Measurements from ENCODE around the gene CHAT. TPM values are rescaled to one million over a fixed set of nuclear protein-coding genes. Genes with fewer than 3 reads are reported as not detected.

CHAT gene
- total RNA-seq, 2 experiments from 2014 or later: not detected

DNA sequence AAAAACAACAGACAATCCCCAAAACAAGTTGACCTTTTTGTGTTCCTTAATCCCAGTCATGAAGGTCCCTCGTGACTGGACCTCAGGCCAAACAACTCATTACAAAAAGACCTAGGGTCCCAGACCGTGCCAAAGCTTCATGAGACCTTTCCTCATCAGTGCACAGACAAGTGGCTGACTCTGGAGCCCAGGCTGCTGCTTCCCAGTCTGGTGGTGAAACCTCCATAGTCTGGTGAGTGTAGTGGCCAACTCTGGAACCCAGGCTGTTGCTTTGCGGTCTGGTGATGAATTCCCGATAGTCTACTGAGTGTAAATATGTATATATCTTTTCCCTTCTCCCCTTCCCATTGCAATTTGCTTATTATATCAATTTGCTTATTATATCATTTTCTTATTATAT, 25.9 kb upstream of the CHAT start:
- H4K20me1 ChIP-seq (ENCODE audit: insufficient read depth, low read length): no peaks in the 10 kb centered on the region
- ChIA-PET CTCF (ENCODE audit: unreplicated experiment) (no interaction called here), POLR2A (no interaction called here)
- no peak for DNase-seq (ENCODE audit: low spot score)
- H3K4me3 ChIP-seq (ENCODE audit: low read depth, low read length, poor library complexity, severe bottlenecking): no peak overlapping the region
- no peaks in the 10 kb centered on the region for H3K4me1 ChIP-seq (ENCODE audit: insufficient read depth, low read length, poor library complexity, severe bottlenecking)
- no peak for TF ChIP-seq EZH2phosphoT487 (IDR thresholded peaks at IDR 0.05; ENCODE audit: borderline replicate concordance, low read depth, low read length)
- TF ChIP-seq, protein P1, sequence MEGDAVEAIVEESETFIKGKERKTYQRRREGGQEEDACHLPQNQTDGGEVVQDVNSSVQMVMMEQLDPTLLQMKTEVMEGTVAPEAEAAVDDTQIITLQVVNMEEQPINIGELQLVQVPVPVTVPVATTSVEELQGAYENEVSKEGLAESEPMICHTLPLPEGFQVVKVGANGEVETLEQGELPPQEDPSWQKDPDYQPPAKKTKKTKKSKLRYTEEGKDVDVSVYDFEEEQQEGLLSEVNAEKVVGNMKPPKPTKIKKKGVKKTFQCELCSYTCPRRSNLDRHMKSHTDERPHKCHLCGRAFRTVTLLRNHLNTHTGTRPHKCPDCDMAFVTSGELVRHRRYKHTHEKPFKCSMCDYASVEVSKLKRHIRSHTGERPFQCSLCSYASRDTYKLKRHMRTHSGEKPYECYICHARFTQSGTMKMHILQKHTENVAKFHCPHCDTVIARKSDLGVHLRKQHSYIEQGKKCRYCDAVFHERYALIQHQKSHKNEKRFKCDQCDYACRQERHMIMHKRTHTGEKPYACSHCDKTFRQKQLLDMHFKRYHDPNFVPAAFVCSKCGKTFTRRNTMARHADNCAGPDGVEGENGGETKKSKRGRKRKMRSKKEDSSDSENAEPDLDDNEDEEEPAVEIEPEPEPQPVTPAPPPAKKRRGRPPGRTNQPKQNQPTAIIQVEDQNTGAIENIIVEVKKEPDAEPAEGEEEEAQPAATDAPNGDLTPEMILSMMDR (conservative IDR thresholded peaks at IDR 0.05; ENCODE audit: low read length): no peak
- intact Hi-C loops (cut with micrococcal nuclease; ENCODE audit: unreplicated experiment): no loop called here
- no peaks in the 10 kb centered on the region for H3K36me3 ChIP-seq (ENCODE audit: insufficient read depth, low read length)
- H3K79me2 ChIP-seq (ENCODE audit: insufficient read depth, low read depth, low read length): no peaks in the 10 kb centered on the region
- no peak overlapping the region for H3K27ac ChIP-seq (ENCODE audit: low read depth, low read length, poor library complexity, severe bottlenecking)
- no peak overlapping the region for H3K4me2 ChIP-seq (ENCODE audit: low read length)
- BruUV-seq (replicated peaks): no TSS peak
- H3K9me3 ChIP-seq (ENCODE audit: low read length): no peaks in the 10 kb centered on the region
- H3K9me2 ChIP-seq (ENCODE audit: insufficient read depth, low read length): no peaks in the 10 kb centered on the region
- no peak overlapping the region for H2AFZ ChIP-seq (ENCODE audit: low read length)

DNA sequence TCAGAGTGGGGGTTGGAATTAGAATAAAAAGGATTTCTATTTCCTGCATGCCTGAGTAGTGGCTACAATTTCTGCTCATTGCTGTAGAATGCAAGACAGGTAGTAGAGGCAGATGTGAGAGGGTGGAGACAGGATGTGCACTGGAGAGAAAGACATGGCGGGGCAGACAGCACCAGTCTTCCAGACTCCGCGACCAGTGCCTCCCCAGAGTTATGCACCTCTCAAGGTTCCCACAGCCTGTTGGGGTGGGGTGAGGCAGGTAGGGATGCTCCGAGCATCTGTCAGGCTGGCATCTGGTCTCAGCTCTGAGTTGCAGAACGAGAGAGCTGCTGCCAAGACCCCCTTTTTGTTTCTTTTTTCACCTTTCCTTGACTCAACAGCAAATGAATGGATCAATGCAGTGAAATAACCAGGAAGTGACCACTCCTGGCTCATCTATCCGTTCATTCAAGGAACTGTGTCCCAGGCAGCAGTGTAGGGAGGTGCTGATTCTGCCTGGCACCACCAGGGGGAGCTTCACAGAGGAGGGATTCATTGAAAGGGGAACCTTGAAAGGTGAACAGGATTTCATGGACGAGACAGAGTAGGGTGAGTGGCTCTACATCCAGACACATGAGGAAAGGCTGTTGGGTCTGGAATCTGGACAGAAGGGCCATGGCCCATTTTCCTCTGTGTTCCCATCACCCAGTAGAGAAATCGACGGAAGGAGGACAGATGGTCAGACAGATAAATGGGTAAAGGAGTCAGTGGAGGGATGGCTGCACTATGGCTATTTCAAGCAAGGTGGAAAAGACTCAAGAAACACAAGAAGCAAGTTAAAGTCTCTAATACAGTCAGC, 20.9 kb upstream of the CHAT start:
- H3K36me3 ChIP-seq (ENCODE audit: insufficient read depth, low read length): no peaks in the 10 kb centered on the region
- intact Hi-C loops (cut with micrococcal nuclease; ENCODE audit: unreplicated experiment): no loop called here
- POLR2A ChIA-PET: no interaction called here
- no peaks in the 10 kb centered on the region for H3K9me3 ChIP-seq (ENCODE audit: low read length)
- CTCF ChIA-PET (ENCODE audit: unreplicated experiment): interaction anchor here (1.1 kb wide), 1 partner anchor 631 kb away, joined by 3 read pairs; no protein-coding TSS in a partner anchor
- TF ChIP-seq EZH2phosphoT487 (IDR thresholded peaks at IDR 0.05; ENCODE audit: borderline replicate concordance, low read depth, low read length): no peak
- TF ChIP-seq, protein P1 (conservative IDR thresholded peaks at IDR 0.05; ENCODE audit: low read length): peak; percentile 88
- no peaks in the 10 kb centered on the region for H3K79me2 ChIP-seq (ENCODE audit: insufficient read depth, low read depth, low read length)
- H3K4me1 ChIP-seq (ENCODE audit: insufficient read depth, low read length, poor library complexity, severe bottlenecking): no peaks in the 10 kb centered on the region
- no peak overlapping the region for H2AFZ ChIP-seq (ENCODE audit: low read length)
- no peaks in the 10 kb centered on the region for H3K9me2 ChIP-seq (ENCODE audit: insufficient read depth, low read length)
- H3K27ac ChIP-seq (ENCODE audit: low read depth, low read length, poor library complexity, severe bottlenecking): no peak overlapping the region
- BruUV-seq (replicated peaks): no TSS peak
- no peak overlapping the region for H3K4me3 ChIP-seq (ENCODE audit: low read depth, low read length, poor library complexity, severe bottlenecking)
- no peak overlapping the region for H3K4me2 ChIP-seq (ENCODE audit: low read length)
- DNase-seq (ENCODE audit: low spot score): peak; percentile 58
- H4K20me1 ChIP-seq (ENCODE audit: insufficient read depth, low read length): no peaks in the 10 kb centered on the region

DNA sequence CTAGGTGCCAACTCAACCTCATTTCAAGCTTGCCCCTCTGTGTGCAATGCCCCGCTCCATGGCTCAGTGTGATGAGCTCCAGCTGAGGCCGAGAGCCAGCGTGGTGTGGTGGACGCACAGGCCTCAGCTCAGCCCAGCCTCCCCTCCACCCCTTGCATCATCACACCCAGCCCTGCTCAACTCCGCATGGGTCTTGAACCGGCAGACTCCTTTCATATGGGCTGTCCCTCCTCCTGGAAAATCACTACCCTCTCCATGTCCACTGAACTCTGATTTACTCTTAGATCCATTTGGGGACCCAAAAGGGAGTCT, 20.3 kb upstream of the CHAT start:
- CTCF ChIA-PET (ENCODE audit: unreplicated experiment): interaction anchor here (1.1 kb wide), 1 partner anchor 631 kb away, joined by 3 read pairs; no protein-coding TSS in a partner anchor

More for the DNA sequence above, 20.3 kb upstream of the CHAT start:
- Histone ChIP-seq H4K20me1 (ENCODE audit: insufficient read depth, low read length) (no peaks in the 10 kb centered on the region), H3K4me2 (ENCODE audit: low read length) (no peak overlapping the region), H3K9me3 (ENCODE audit: low read length) (no peaks in the 10 kb centered on the region), H3K79me2 (ENCODE audit: insufficient read depth, low read depth, low read length) (no peaks in the 10 kb centered on the region), H3K4me1 (ENCODE audit: insufficient read depth, low read length, poor library complexity, severe bottlenecking) (no peaks in the 10 kb centered on the region), H2AFZ (ENCODE audit: low read length) (no peak overlapping the region), H3K9me2 (ENCODE audit: insufficient read depth, low read length) (no peaks in the 10 kb centered on the region), H3K27ac (ENCODE audit: low read depth, low read length, poor library complexity, severe bottlenecking) (no peak overlapping the region), H3K4me3 (ENCODE audit: low read depth, low read length, poor library complexity, severe bottlenecking) (no peak overlapping the region), H3K36me3 (ENCODE audit: insufficient read depth, low read length) (no peaks in the 10 kb centered on the region)
- no peak for TF ChIP-seq EZH2phosphoT487 (IDR thresholded peaks at IDR 0.05; ENCODE audit: borderline replicate concordance, low read depth, low read length)
- TF ChIP-seq, protein P1 (conservative IDR thresholded peaks at IDR 0.05; ENCODE audit: low read length): no peak
- BruUV-seq (replicated peaks): no TSS peak
- no peak for DNase-seq (ENCODE audit: low spot score)
- POLR2A ChIA-PET: no interaction called here
- intact Hi-C loops (cut with micrococcal nuclease; ENCODE audit: unreplicated experiment): no loop called here

Measured in OCI-LY7 (cell line).